A549 (cell line): ENCODE measurements around the gene DDX49. TPM values are rescaled to one million over a fixed set of nuclear protein-coding genes. Genes with fewer than 3 reads are reported as not detected.

Experiments
- ATAC-seq, 2 experiments: fragments of 200-7000 bp in 1 of 2; fragments of >200 bp in 1 of 2; cut with Nextera tagmentation in 1 of 2; cut with Tn5 transposase in 1 of 2; 3 replicates each; pipeline versions ENCODE4 v1.8.0 to v1.9.1; 2018 to 2020; ENCODE audit warnings: mild to moderate bottlenecking in 1 of 2, moderate library complexity in 1 of 2
- CTCF ChIA-PET: fragments of 300-600 bp; sonication (Branson Sonifier 250); formaldehyde crosslinking; extraction: SDS; loops from one replicate; lab custom pipeline; 2021; ENCODE audit warnings: antibody characterized with exemption, inconsistent platforms; lab: Yijun Ruan, JAX
- POLR2A ChIA-PET: fragments of 350-600 bp; formaldehyde crosslinking; extraction: SDS; loops from one replicate; lab custom pipeline; 2021; ENCODE audit warnings: antibody characterized with exemption, inconsistent platforms; lab: Yijun Ruan, JAX
- DNase-seq, 2 experiments: peaks; one replicate each; pipeline versions ENCODE4 v3.0.0 to v3.0.0-alpha.2; 2011 to 2016; ENCODE audit warnings: low read depth in 1 of 2, low spot score in 1 of 2
- FAIRE-seq: peaks from 2 replicates; lab custom pipeline; 2011; peaks lifted over from hg19 to GRCh38; lab: Jason Lieb, UNC
- H3K27ac ChIP-seq, 2 experiments: fragments of >200 bp; sonication (Bioruptor Twin); formaldehyde crosslinking; 3 replicates each; pipeline ENCODE4 v1.5.1; 2016 to 2017
- H3K4me1 ChIP-seq: fragments of >200 bp; sonication (Bioruptor Twin); formaldehyde crosslinking; 3 replicates; pipeline ENCODE4 v1.6.1; 2016
- H3K4me2 ChIP-seq: fragments of >200 bp; sonication (Bioruptor Twin); formaldehyde crosslinking; 3 replicates; pipeline ENCODE4 v1.6.1; 2016
- H3K4me3 ChIP-seq: fragments of >200 bp; sonication (Bioruptor Twin); formaldehyde crosslinking; 3 replicates; pipeline ENCODE4 v1.5.1; 2016
- H3K9me3 ChIP-seq: fragments of >200 bp; sonication (Bioruptor Twin); formaldehyde crosslinking; 3 replicates; pipeline ENCODE4 v1.6.1; 2016
- CBX2 ChIP-seq: fragments of 200-600 bp; sonication (generic); IDR thresholded peaks from 2 replicates; pipeline ENCODE4 v1.6.1; 2016; ENCODE audit warnings: low read depth, mild to moderate bottlenecking, borderline replicate concordance
- CEBPB ChIP-seq, 2 experiments: fragments of >200 bp in 1 of 2; sonication (Bioruptor Twin) in 1 of 2; formaldehyde crosslinking in 1 of 2; IDR thresholded peaks; 2 replicates each; pipeline ENCODE4 v1.6.1; 2012 to 2016
- EHF ChIP-seq: fragments of 250-450 bp; sonication (Bioruptor Pico); IDR thresholded peaks from 2 replicates; pipeline ENCODE4 v1.5.0; 2020; ENCODE audit warnings: mild to moderate bottlenecking
- EHMT2 ChIP-seq: fragments of 200-600 bp; sonication (generic); IDR thresholded peaks from 2 replicates; pipeline ENCODE4 v1.6.1; 2016; ENCODE audit warnings: antibody characterized with exemption, low read depth, mild to moderate bottlenecking, moderate library complexity
- EP300 ChIP-seq, 2 experiments: fragments of >200 bp; sonication (Bioruptor Twin); formaldehyde crosslinking; IDR thresholded peaks; 2 replicates in 1 of 2; 3 replicates in 1 of 2; pipeline ENCODE4 v1.6.1; 2016 to 2017
- FOSL2 ChIP-seq, 2 experiments: fragments of 450-650 bp in 1 of 2; fragments of >200 bp in 1 of 2; sonication (Bioruptor Twin) in 1 of 2; formaldehyde crosslinking; IDR thresholded peaks; 2 replicates each; pipeline versions ENCODE4 v1.5.0 to v1.6.1; 2016 to 2020; ENCODE audit warnings: mild to moderate bottlenecking in 1 of 2, moderate library complexity in 1 of 2
- FOXS1 ChIP-seq: fragments of 250-450 bp; sonication (Bioruptor Pico); IDR thresholded peaks from 2 replicates; pipeline ENCODE4 v1.5.0; 2020; ENCODE audit warnings: mild to moderate bottlenecking, moderate library complexity
- HEYL ChIP-seq: fragments of 250-450 bp; sonication (Bioruptor Pico); IDR thresholded peaks from 2 replicates; pipeline ENCODE4 v1.8.0; 2021; ENCODE audit warnings: mild to moderate bottlenecking, moderate library complexity
- HOXA7 ChIP-seq: fragments of 250-450 bp; sonication (Bioruptor Pico); IDR thresholded peaks from 2 replicates; pipeline ENCODE4 v1.5.0; 2020; ENCODE audit warnings: mild to moderate bottlenecking, moderate library complexity
- HOXB5 ChIP-seq: fragments of 250-450 bp; sonication (Bioruptor Pico); IDR thresholded peaks from 2 replicates; pipeline ENCODE4 v1.5.0; 2020; ENCODE audit warnings: mild to moderate bottlenecking, moderate library complexity
- KDM1A ChIP-seq: fragments of 200-600 bp; sonication (generic); IDR thresholded peaks from 2 replicates; pipeline ENCODE4 v1.6.1; 2016; ENCODE audit warnings: low read depth, mild to moderate bottlenecking
- KDM5A ChIP-seq: fragments of 200-600 bp; sonication (generic); IDR thresholded peaks from 2 replicates; pipeline ENCODE4 v1.6.1; 2016; ENCODE audit warnings: antibody characterized with exemption, mild to moderate bottlenecking
- MYC ChIP-seq: IDR thresholded peaks from 2 replicates; pipeline ENCODE4 v1.6.1; 2012; ENCODE audit warnings: mild to moderate bottlenecking, inconsistent platforms, low read length, improper control_type of control experiment, borderline replicate concordance
- NFE2L2 ChIP-seq: fragments of 150-350 bp; conservative IDR thresholded peaks from 2 replicates; pipeline ENCODE4 v1.6.1; 2014; ENCODE audit warnings: low read length
- PHF8 ChIP-seq: fragments of 200-600 bp; sonication (generic); IDR thresholded peaks from 2 replicates; pipeline ENCODE4 v1.6.1; 2016; ENCODE audit warnings: low read depth, mild to moderate bottlenecking, antibody characterized with exemption, moderate library complexity, borderline replicate concordance
- RARB ChIP-seq: fragments of 250-450 bp; sonication (Bioruptor Pico); IDR thresholded peaks from 2 replicates; pipeline ENCODE4 v1.8.0; 2021; ENCODE audit warnings: mild to moderate bottlenecking, moderate library complexity
- RCOR1 ChIP-seq: fragments of 150-350 bp; IDR thresholded peaks from 2 replicates; pipeline ENCODE4 v1.6.1; 2014; ENCODE audit warnings: antibody characterized with exemption, low read length, low read depth
- RFX5 ChIP-seq: fragments of 450-650 bp; IDR thresholded peaks from 2 replicates; pipeline ENCODE4 v1.7.1; 2014; ENCODE audit warnings: antibody characterized with exemption, mild to moderate bottlenecking, moderate library complexity
- RNF2 ChIP-seq: fragments of 200-600 bp; sonication (generic); IDR thresholded peaks from 2 replicates; pipeline ENCODE4 v1.6.1; 2016; ENCODE audit warnings: low read depth, mild to moderate bottlenecking, antibody characterized with exemption, moderate library complexity, borderline replicate concordance
- WGBS: methylation state at CpG from one replicate; pipeline ENCODE4 v1.1.6; 2017; ENCODE audit errors: missing lambda C conversion rate; 5-methylcytosine and 5-hydroxymethylcytosine counted together
- polyA plus RNA-seq, 4 experiments: library from polyadenylated mRNA; depleted of rRNA in 3 of 4; stranded (reverse); fragments of >200 nt; fragmentation: RNase III in 1 of 4; extraction: RNeasy Plus Mini Kit Qiagen cat#74134 plus additional on column Dnase treatment in 1 of 4; gene quantifications; 2 replicates in 3 of 4; 3 replicates in 1 of 4; pipeline ENCODE4 v1.2.3, GENCODE V29; 2011 to 2017
- TF ChIP-seq, protein P1 (sequence below): IDR thresholded peaks from 2 replicates; pipeline ENCODE4 v1.6.1; 2012
- TF ChIP-seq, protein P2 (sequence below): fragments of 250-450 bp; sonication (Bioruptor Pico); IDR thresholded peaks from 2 replicates; pipeline ENCODE4 v1.5.0; 2021; ENCODE audit warnings: mild to moderate bottlenecking, moderate library complexity, borderline replicate concordance
- TF ChIP-seq, protein P3 (sequence below): fragments of 200-600 bp; sonication (generic); IDR thresholded peaks from 2 replicates; pipeline ENCODE4 v1.6.1; 2016; ENCODE audit warnings: antibody characterized with exemption, mild to moderate bottlenecking, moderate library complexity

DDX49 gene
- polyA plus RNA-seq, 2 of the 4 experiments (the other 2 are of a cell fraction), result 23.4 to 31.5 TPM

DNA sequence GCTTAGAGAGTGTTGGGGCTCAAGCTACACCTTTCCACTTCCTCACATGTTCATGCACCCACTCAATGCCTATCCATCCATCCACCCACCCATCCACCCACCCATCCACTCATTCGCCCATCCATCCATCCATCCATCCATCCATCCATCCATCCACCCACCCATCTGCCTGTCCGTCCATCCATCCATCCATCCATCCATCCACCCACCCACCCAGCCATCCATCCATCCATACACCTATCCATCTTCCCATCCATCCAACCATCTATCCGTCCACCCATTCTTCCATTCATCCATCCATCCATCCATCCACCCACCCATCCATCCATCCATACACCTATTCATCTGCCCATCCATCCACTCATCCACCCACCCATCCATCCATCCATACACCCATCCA is 34.6 kb downstream of the DDX49 start:
- H3K9me3 ChIP-seq, result no peaks in the 10 kb centered on the region
- 0 out of 3 replicates have a peak, but pooled peaks cover 2% of the 10 kb centered on the region for H3K4me1 ChIP-seq
- POLR2A ChIA-PET, result no interaction called here
- CTCF ChIA-PET, result no interaction called here
- TF ChIP-seq FOSL2 (IDR thresholded peaks at IDR 0.05) (no peak), FOSL2 (CRISPR knock-in tag; IDR thresholded peaks at IDR 0.05) (no peak), HOXB5 (CRISPR knock-in tag) (no peak), RARB (no peak), RFX5 (no peak), KDM1A (no peak), EP300 (IDR thresholded peaks at IDR 0.05) (no peak), EHMT2 (no peak), RCOR1 (no peak), MYC (no peak), KDM5A (no peak), HOXA7 (CRISPR knock-in tag) (no peak), HEYL (CRISPR knock-in tag) (no peak), EHF (CRISPR knock-in tag) (no peak), FOXS1 (CRISPR knock-in tag) (no peak)
- TF ChIP-seq, protein P1, sequence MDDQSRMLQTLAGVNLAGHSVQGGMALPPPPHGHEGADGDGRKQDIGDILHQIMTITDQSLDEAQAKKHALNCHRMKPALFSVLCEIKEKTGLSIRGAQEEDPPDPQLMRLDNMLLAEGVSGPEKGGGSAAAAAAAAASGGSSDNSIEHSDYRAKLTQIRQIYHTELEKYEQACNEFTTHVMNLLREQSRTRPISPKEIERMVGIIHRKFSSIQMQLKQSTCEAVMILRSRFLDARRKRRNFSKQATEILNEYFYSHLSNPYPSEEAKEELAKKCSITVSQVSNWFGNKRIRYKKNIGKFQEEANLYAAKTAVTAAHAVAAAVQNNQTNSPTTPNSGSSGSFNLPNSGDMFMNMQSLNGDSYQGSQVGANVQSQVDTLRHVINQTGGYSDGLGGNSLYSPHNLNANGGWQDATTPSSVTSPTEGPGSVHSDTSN, result no peak
- TF ChIP-seq, protein P2, sequence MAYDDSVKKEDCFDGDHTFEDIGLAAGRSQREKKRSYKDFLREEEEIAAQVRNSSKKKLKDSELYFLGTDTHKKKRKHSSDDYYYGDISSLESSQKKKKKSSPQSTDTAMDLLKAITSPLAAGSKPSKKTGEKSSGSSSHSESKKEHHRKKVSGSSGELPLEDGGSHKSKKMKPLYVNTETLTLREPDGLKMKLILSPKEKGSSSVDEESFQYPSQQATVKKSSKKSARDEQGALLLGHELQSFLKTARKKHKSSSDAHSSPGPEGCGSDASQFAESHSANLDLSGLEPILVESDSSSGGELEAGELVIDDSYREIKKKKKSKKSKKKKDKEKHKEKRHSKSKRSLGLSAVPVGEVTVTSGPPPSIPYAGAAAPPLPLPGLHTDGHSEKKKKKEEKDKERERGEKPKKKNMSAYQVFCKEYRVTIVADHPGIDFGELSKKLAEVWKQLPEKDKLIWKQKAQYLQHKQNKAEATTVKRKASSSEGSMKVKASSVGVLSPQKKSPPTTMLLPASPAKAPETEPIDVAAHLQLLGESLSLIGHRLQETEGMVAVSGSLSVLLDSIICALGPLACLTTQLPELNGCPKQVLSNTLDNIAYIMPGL (CRISPR knock-in tag), result no peak
- H3K4me3 ChIP-seq, result no peak overlapping the region
- ATAC-seq (no peak), FAIRE-seq (no peak), DNase-seq (no peak)
- H3K27ac ChIP-seq, result no peak overlapping the region
- WGBS, result 52% methylated on average over 3 of the region's 3 CpGs
- H3K4me2 ChIP-seq, result no peak overlapping the region

DNA sequence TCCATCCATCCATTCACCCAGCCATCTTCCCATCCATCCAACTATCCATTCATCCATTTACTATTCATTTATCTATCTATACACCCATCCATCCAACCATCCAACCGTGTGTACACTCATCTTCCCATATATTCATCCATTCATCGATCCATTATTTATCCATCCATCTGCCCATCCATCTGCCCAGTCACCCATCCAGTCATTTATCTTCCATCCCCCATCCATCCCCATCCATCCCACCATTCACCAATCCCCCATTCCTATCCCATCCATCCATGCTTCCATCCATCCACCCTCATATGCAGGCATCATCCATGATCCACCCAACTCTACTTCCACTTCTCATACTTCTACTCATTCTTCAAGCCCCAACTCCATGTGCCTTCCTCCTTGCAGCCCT is 35.5 kb downstream of the DDX49 start:
- POLR2A ChIA-PET, result no interaction called here
- TF ChIP-seq CBX2 (no peak), EHMT2 (no peak), NFE2L2 (no peak), CEBPB (IDR thresholded peaks at IDR 0.05) (no peak)
- CTCF ChIA-PET, result interaction anchor here (1.6 kb wide), 1 partner anchor 15 kb away, joined by 3 read pairs; no protein-coding TSS in a partner anchor
- Histone ChIP-seq H3K4me2 (no peak overlapping the region), H3K27ac (no peak overlapping the region), H3K4me3 (no peak overlapping the region), H3K9me3 (no peaks in the 10 kb centered on the region), H3K4me1 (0 out of 3 replicates have a peak, but pooled peaks cover 2% of the 10 kb centered on the region)
- DNase-seq (no peak), FAIRE-seq (no peak), ATAC-seq (no peak)
- 83% methylated on average over 2 of the region's 2 CpGs for WGBS

DNA sequence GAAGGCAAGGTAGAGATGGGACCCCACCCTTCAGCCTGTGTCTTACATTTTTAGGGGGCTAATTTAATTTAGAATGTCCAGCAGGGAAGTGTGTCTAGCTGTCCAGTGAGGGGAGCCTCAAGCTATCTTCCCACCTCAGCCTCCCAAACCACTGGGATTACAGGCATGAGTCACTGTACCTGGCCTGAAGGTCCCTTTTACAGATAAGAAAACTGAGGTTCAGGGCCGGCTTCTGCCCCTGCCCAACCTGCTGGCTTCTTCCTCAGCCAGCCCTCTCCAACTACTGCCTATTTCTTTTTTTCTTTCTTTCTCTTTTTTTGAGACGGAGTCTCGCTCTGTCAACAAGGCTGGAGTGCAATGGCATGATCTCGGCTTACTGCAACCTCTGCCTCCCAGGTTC is 40.9 kb downstream of the DDX49 start:
- Histone ChIP-seq H3K9me3 (no peaks in the 10 kb centered on the region), H3K4me3 (no peak overlapping the region), H3K4me1 (no peaks in the 10 kb centered on the region), H3K27ac (no peak overlapping the region), H3K4me2 (no peak overlapping the region)
- 78% methylated on average over 4 of the region's 4 CpGs for WGBS
- DNase-seq, result no peak
- no peak; a peak in 1 of 6 replicates for ATAC-seq
- ChIA-PET CTCF (interaction anchor here (1.4 to 1.7 kb wide), 2 partner anchors 13 to 24 kb away, joined by 5 read pairs; no protein-coding TSS in a partner anchor), POLR2A (no interaction called here)
- TF ChIP-seq RNF2 (no peak), EHF (CRISPR knock-in tag) (no peak), PHF8 (no peak)
- TF ChIP-seq, protein P3, sequence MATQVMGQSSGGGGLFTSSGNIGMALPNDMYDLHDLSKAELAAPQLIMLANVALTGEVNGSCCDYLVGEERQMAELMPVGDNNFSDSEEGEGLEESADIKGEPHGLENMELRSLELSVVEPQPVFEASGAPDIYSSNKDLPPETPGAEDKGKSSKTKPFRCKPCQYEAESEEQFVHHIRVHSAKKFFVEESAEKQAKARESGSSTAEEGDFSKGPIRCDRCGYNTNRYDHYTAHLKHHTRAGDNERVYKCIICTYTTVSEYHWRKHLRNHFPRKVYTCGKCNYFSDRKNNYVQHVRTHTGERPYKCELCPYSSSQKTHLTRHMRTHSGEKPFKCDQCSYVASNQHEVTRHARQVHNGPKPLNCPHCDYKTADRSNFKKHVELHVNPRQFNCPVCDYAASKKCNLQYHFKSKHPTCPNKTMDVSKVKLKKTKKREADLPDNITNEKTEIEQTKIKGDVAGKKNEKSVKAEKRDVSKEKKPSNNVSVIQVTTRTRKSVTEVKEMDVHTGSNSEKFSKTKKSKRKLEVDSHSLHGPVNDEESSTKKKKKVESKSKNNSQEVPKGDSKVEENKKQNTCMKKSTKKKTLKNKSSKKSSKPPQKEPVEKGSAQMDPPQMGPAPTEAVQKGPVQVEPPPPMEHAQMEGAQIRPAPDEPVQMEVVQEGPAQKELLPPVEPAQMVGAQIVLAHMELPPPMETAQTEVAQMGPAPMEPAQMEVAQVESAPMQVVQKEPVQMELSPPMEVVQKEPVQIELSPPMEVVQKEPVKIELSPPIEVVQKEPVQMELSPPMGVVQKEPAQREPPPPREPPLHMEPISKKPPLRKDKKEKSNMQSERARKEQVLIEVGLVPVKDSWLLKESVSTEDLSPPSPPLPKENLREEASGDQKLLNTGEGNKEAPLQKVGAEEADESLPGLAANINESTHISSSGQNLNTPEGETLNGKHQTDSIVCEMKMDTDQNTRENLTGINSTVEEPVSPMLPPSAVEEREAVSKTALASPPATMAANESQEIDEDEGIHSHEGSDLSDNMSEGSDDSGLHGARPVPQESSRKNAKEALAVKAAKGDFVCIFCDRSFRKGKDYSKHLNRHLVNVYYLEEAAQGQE, result no peak
- FAIRE-seq, result no peak
